Measurements from ENCODE around the gene SIGLEC1.

The SIGLEC1 gene

GRCh38 chr20:3744037-3744436 lies 31.6 kb upstream of the SIGLEC1 start:
- DNase-seq: no peak

- DNase-seq: no peak
Observed at GRCh38 chr20:3743251-3743650, 30.9 kb upstream of the SIGLEC1 start.

GRCh38 chr20:3741836-3742458 lies 29.5 kb upstream of the SIGLEC1 start:
- DNase-seq: no peak

- DNase-seq: no peak
Observed at GRCh38 chr20:3740615-3741301, 28.4 kb upstream of the SIGLEC1 start.

- DNase-seq: no peak
Observed at GRCh38 chr20:3739926-3740451, 27.6 kb upstream of the SIGLEC1 start.

- no peak for DNase-seq
Observed at GRCh38 chr20:3739054-3739925, 26.9 kb upstream of the SIGLEC1 start.

- no peak for DNase-seq
Observed at GRCh38 chr20:3738111-3739053, 26.0 kb upstream of the SIGLEC1 start.

GRCh38 chr20:3735768-3736167 lies 23.4 kb upstream of the SIGLEC1 start:
- DNase-seq: no peak

GRCh38 chr20:3734111-3734843 lies 21.9 kb upstream of the SIGLEC1 start:
- DNase-seq: no peak

- no peak for DNase-seq
Observed at GRCh38 chr20:3733119-3733995, 21.0 kb upstream of the SIGLEC1 start.

- DNase-seq: no peak
Observed at GRCh38 chr20:3732327-3733118, 20.1 kb upstream of the SIGLEC1 start, which contains the start of gene HSPA12B. Gene HSPA12B, plus strand, starts transcription at chr20:3732685. Its CDS starts 5,990 bp downstream, at chr20:3738675.

- no peak for DNase-seq
Observed at GRCh38 chr20:3731944-3732326, 19.5 kb upstream of the SIGLEC1 start.

- DNase-seq: no peak
Observed at GRCh38 chr20:3730803-3731672, 18.6 kb upstream of the SIGLEC1 start.

- no peak for DNase-seq
Observed at GRCh38 chr20:3729811-3730540, 17.6 kb upstream of the SIGLEC1 start.

- no peak for DNase-seq
Observed at GRCh38 chr20:3729378-3729777, 17.0 kb upstream of the SIGLEC1 start.

GRCh38 chr20:3728876-3729275 lies 16.5 kb upstream of the SIGLEC1 start:
- DNase-seq: no peak

GRCh38 chr20:3728354-3728753 lies 16.0 kb upstream of the SIGLEC1 start:
- DNase-seq: no peak
